K562 (cell line): ENCODE results near the gene DMD. TPM values are rescaled to one million over a fixed set of nuclear protein-coding genes. Genes with fewer than 3 reads are reported as not detected.

Experiments used
- ATAC-seq: fragments of 200-7000 bp; cut with Tn5 transposase; 3 replicates; pipeline ENCODE4 v1.9.1; 2020; ENCODE audit warnings: moderate library complexity
- BruUV-seq: library from RNA; stranded (reverse); fragments of 400-500 nt; replicated peaks from 2 replicates; lab custom pipeline; 2021; lab: Mats Ljungman, UMichigan
- CTCF ChIA-PET: fragments of 300-600 bp; formaldehyde crosslinking; extraction: SDS; loops from one replicate; lab custom pipeline; 2021; ENCODE audit warnings: low intra/inter-chr PET ratio; lab: Yijun Ruan, JAX
- POLR2A ChIA-PET: fragments of 300-600, 350-650 bp; sonication (Branson Sonifier 250); formaldehyde crosslinking; extraction: SDS; loops from one replicate; lab custom pipeline; 2021; ENCODE audit warnings: antibody characterized with exemption, inconsistent platforms; lab: Yijun Ruan, JAX
- DNase-seq, 4 experiments: peaks; one replicate each; pipeline versions ENCODE4 v3.0.0 to v3.0.0-alpha.2; 2011 to 2018; ENCODE audit warnings: low spot score in 3 of 4, mixed read lengths in 3 of 4; ENCODE audit errors: extremely low read depth in 1 of 4
- FAIRE-seq: peaks from 2 replicates; lab custom pipeline; 2011; peaks lifted over from hg19 to GRCh38; lab: Jason Lieb, UNC
- H2AFZ ChIP-seq: 2 replicates; pipeline ENCODE4 v1.6.0; 2011; ENCODE audit warnings: low read depth, low read length, control low read depth, inconsistent platforms
- H3K27ac ChIP-seq: fragments of 200-600 bp; 3 replicates; pipeline ENCODE4 v1.8.0; 2011; ENCODE audit warnings: low read depth, mild to moderate bottlenecking, control low read depth, inconsistent platforms, low read length, moderate library complexity, mixed read lengths; ENCODE audit errors: extremely low read depth
- H3K27me3 ChIP-seq, 2 experiments: fragments of 300-600 bp in 1 of 2; 2 replicates in 1 of 2; 3 replicates in 1 of 2; pipeline versions ENCODE4 v1.6.0 to v1.8.0; 2011; ENCODE audit warnings: inconsistent platforms in 2 of 2, low read length in 2 of 2, mild to moderate bottlenecking in 1 of 2, mixed read lengths in 1 of 2, moderate library complexity in 1 of 2; ENCODE audit not compliant: control insufficient read depth in 2 of 2, insufficient read depth in 2 of 2
- H3K36me3 ChIP-seq: fragments of 300-600 bp; 3 replicates; pipeline ENCODE4 v1.8.0; 2011; ENCODE audit warnings: mild to moderate bottlenecking, low read length, inconsistent platforms; ENCODE audit not compliant: control insufficient read depth, insufficient read depth
- H3K4me1 ChIP-seq, 2 experiments: fragments of 200-600 bp in 1 of 2; replicated peaks in 1 of 2; 2 replicates in 1 of 2; 3 replicates in 1 of 2; pipeline versions ENCODE4 v1.5.1 to v1.8.0; 2011; ENCODE audit warnings: inconsistent platforms in 2 of 2, low read length in 2 of 2, mild to moderate bottlenecking in 1 of 2, mixed read lengths in 1 of 2, moderate library complexity in 1 of 2; ENCODE audit not compliant: control insufficient read depth in 2 of 2, insufficient read depth in 2 of 2
- H3K4me2 ChIP-seq: 2 replicates; pipeline ENCODE4 v1.6.1; 2011; ENCODE audit warnings: low read length, control low read depth, inconsistent platforms, mixed read lengths; ENCODE audit not compliant: insufficient read depth
- H3K4me3 ChIP-seq: fragments of 200-600 bp; sonication (generic), shearing (Covaris generic); 2 replicates; pipeline ENCODE4 v1.5.1; 2016; ENCODE audit warnings: control low read depth, inconsistent platforms
- H3K79me2 ChIP-seq: fragments of 200-600 bp; 3 replicates; pipeline ENCODE4 v1.8.0; 2011; ENCODE audit warnings: low read length, inconsistent platforms; ENCODE audit not compliant: control insufficient read depth, insufficient read depth
- H3K9ac ChIP-seq, 2 experiments: 2 replicates each; pipeline versions ENCODE4 v1.6.0 to v1.6.1; 2011; ENCODE audit warnings: low read depth in 2 of 2, low read length in 2 of 2, control low read depth in 1 of 2, inconsistent platforms in 1 of 2, mild to moderate bottlenecking in 1 of 2, mixed read lengths in 1 of 2; ENCODE audit not compliant: insufficient read depth in 1 of 2
- H3K9me1 ChIP-seq: one replicate; pipeline ENCODE4 v1.6.0; 2011; ENCODE audit warnings: inconsistent platforms, mild to moderate bottlenecking, low read length, moderate library complexity; ENCODE audit not compliant: control insufficient read depth, insufficient read depth
- H3K9me3 ChIP-seq: replicated peaks from 2 replicates; pipeline ENCODE4 v1.5.1; 2011; ENCODE audit warnings: low read depth, low read length, inconsistent platforms; ENCODE audit not compliant: control insufficient read depth, insufficient read depth
- H4K20me1 ChIP-seq: replicated peaks from 2 replicates; pipeline ENCODE4 v1.6.1; 2011; ENCODE audit warnings: low read length, inconsistent platforms, mixed read lengths; ENCODE audit not compliant: control insufficient read depth, insufficient read depth
- BRF1 ChIP-seq: IDR thresholded peaks from 3 replicates; pipeline ENCODE4 v1.6.1; 2011; ENCODE audit warnings: borderline replicate concordance, mild to moderate bottlenecking; ENCODE audit not compliant: insufficient read length; ENCODE audit errors: extremely low read depth
- CEBPB ChIP-seq: fragments of 450-650 bp; IDR thresholded peaks from 2 replicates; pipeline ENCODE4 v1.6.1; 2016; ENCODE audit warnings: missing genetic modification characterization, missing compliant biosample characterization
- CEBPG ChIP-seq, 3 experiments: fragments of 200-800 bp in 1 of 3; sonication (Bioruptor generic) in 1 of 3; sonication (generic) in 1 of 3; formaldehyde crosslinking in 1 of 3; IDR thresholded peaks in 2 of 3; conservative IDR thresholded peaks in 1 of 3; 2 replicates each; pipeline versions ENCODE4 v1.6.1 to v1.8.0; 2016 to 2022; ENCODE audit warnings: missing compliant biosample characterization in 2 of 3, missing genetic modification characterization in 2 of 3, mild to moderate bottlenecking in 1 of 3, missing genetic modification reagents in 1 of 3
- DMBX1 ChIP-seq: fragments of 250-450 bp; sonication (Bioruptor Pico); IDR thresholded peaks from 2 replicates; pipeline ENCODE4 v1.8.0; 2022; ENCODE audit warnings: inconsistent platforms, mild to moderate bottlenecking, moderate library complexity, borderline replicate concordance
- FOXP1 ChIP-seq: sonication (generic); formaldehyde crosslinking; IDR thresholded peaks from 2 replicates; pipeline ENCODE4 v1.8.0; 2022; ENCODE audit warnings: mild to moderate bottlenecking, missing genetic modification reagents
- MTF1 ChIP-seq: fragments of 250-450 bp; sonication (Bioruptor Pico); IDR thresholded peaks from 2 replicates; pipeline ENCODE4 v1.9.0; 2021; ENCODE audit warnings: moderate library complexity, mild to moderate bottlenecking, inconsistent platforms, borderline replicate concordance
- PTRF ChIP-seq: fragments of 450-650 bp; IDR thresholded peaks from 2 replicates; pipeline ENCODE4 v1.6.1; 2016; ENCODE audit warnings: mild to moderate bottlenecking, missing genetic modification characterization, missing compliant biosample characterization
- RERE ChIP-seq: sonication (generic); formaldehyde crosslinking; IDR thresholded peaks from 2 replicates; pipeline ENCODE4 v1.8.0; 2023; ENCODE audit warnings: missing genetic modification reagents, mild to moderate bottlenecking, borderline replicate concordance
- ZBTB8A ChIP-seq: fragments of 450-650 bp; IDR thresholded peaks from 2 replicates; pipeline ENCODE4 v1.6.1; 2018; ENCODE audit warnings: mild to moderate bottlenecking, moderate library complexity; ENCODE audit not compliant: partially characterized antibody
- ZC3H4 ChIP-seq: sonication (generic); formaldehyde crosslinking; IDR thresholded peaks from 2 replicates; pipeline ENCODE4 v1.9.0; 2021; ENCODE audit warnings: missing genetic modification reagents, borderline replicate concordance
- WGBS: fragments of 100-300 bp; shearing (Covaris generic); methylation state at CpG from one replicate; pipeline ENCODE4 v1.1.6; 2016; ENCODE audit warnings: low coverage, mixed read lengths; ENCODE audit not compliant: insufficient coverage; ENCODE audit errors: missing lambda C conversion rate; 5-methylcytosine and 5-hydroxymethylcytosine counted together
- in situ Hi-C: fragments of 300-500 bp; cut with MboI; formaldehyde crosslinking; loops from 4 replicates; pipeline ENCODE4 v1.15.0; 2018; ENCODE audit warnings: inconsistent platforms, mixed read lengths
- intact Hi-C: fragments of 100-400 bp; cut with micrococcal nuclease; formaldehyde crosslinking; loops from 2 replicates; pipeline ENCODE4 v1.14.2; 2022
- polyA plus RNA-seq, 8 experiments: library from polyadenylated mRNA; depleted of rRNA in 4 of 8; stranded (reverse) in 5 of 8; unstranded in 3 of 8; fragments of >200 nt; fragmentation: Nextera tagmentation in 2 of 8; fragmentation: Illumina TruSeq in 1 of 8; extraction: Ambion mirVana in 2 of 8; extraction: Trizol in 1 of 8; gene quantifications; 2 replicates each; pipeline versions ENCODE4 v1.2.1 to v1.2.3, GENCODE V29; 2011 to 2014; ENCODE audit warnings: inconsistent platforms in 1 of 8, missing spikeins in 1 of 8
- total RNA-seq, 7 experiments: library from RNA; depleted of rRNA in 6 of 7; stranded (reverse); fragments of >200 nt in 6 of 7; fragmentation: Illumina TruSeq in 2 of 7; extraction: Trizol in 2 of 7; gene quantifications; 2 replicates each; pipeline versions ENCODE4 v1.2.1 to v1.2.3, GENCODE V29; 2011 to 2021; ENCODE audit warnings: low replicate concordance in 1 of 7

Gene DMD
- total and polyA plus RNA-seq, 9 of the 15 experiments (the other 6 are each of a cell fraction or from before 2014, with no cell fraction given), result 3.8 to 20.4 (median 11.4) TPM

GRCh38 chrX:31420711-31421151 is 1790.6 kb downstream of the DMD start:
- no peaks in the 10 kb centered on the region for H3K27me3 ChIP-seq
- H3K9ac ChIP-seq, result no peak overlapping the region
- no peak overlapping the region for H3K27ac ChIP-seq
- no peak for ATAC-seq
- no peak overlapping the region for H3K4me3 ChIP-seq
- H3K9me1 ChIP-seq, result no peaks in the 10 kb centered on the region
- 77% methylated on average over 3 of the region's 3 CpGs for WGBS
- intact Hi-C loops, result loop anchor here (5.0 kb wide), 1 partner anchor 208 kb away; no protein-coding TSS in a partner anchor
- H3K4me1 ChIP-seq, result no peaks in the 10 kb centered on the region
- no peak overlapping the region for H3K4me2 ChIP-seq
- H3K36me3 ChIP-seq, result no peaks in the 10 kb centered on the region
- no peak overlapping the region for H2AFZ ChIP-seq
- TF ChIP-seq MTF1 (CRISPR knock-in tag) (no peak), CEBPG (CRISPR knock-in tag; IDR thresholded peaks at IDR 0.05) (no peak), CEBPG (tag; conservative IDR thresholded peaks at IDR 0.05 in 1 of 2, IDR thresholded peaks at IDR 0.05 in 1 of 2) (0 out of 4 replicates have a peak, but pooled peaks of 1 of the 2 experiments have one; percentile 16), CEBPB (tag) (peak; percentile 23; the same call in 1 of the 2 replicates)
- TF ChIP-seq, all 486 proteins: peak for 2
- Histone ChIP-seq H4K20me1 (no peaks in the 10 kb centered on the region), H3K79me2 (no peaks in the 10 kb centered on the region), H3K9me3 (no peaks in the 10 kb centered on the region)
- CTCF ChIA-PET, result no interaction called here
- BruUV-seq, result no TSS peak
- no peak for DNase-seq
- POLR2A ChIA-PET, result no interaction called here
- in situ Hi-C loops, result no loop called here
- no peak for FAIRE-seq

GRCh38 chrX:31420302-31420701 is 1791.0 kb downstream of the DMD start:
- no peaks in the 10 kb centered on the region for H3K9me1 ChIP-seq
- no peaks in the 10 kb centered on the region for H3K27me3 ChIP-seq
- H3K79me2 ChIP-seq, result no peaks in the 10 kb centered on the region
- H3K4me3 ChIP-seq, result no peak overlapping the region
- DNase-seq (no peak), FAIRE-seq (no peak), ATAC-seq (no peak)
- no peak overlapping the region for H3K9ac ChIP-seq
- no peaks in the 10 kb centered on the region for H3K9me3 ChIP-seq
- no peaks in the 10 kb centered on the region for H3K36me3 ChIP-seq
- H3K27ac ChIP-seq, result no peak overlapping the region
- in situ Hi-C loops (no loop called here), intact Hi-C loops (loop anchor here (5.0 kb wide), 1 partner anchor 208 kb away; no protein-coding TSS in a partner anchor)
- H3K4me2 ChIP-seq, result no peak overlapping the region
- H2AFZ ChIP-seq, result no peak overlapping the region
- H3K4me1 ChIP-seq, result no peaks in the 10 kb centered on the region
- CTCF ChIA-PET, result no interaction called here
- 65% methylated on average over 2 of the region's 2 CpGs for WGBS
- BruUV-seq, result no TSS peak
- H4K20me1 ChIP-seq, result no peaks in the 10 kb centered on the region
- POLR2A ChIA-PET, result no interaction called here
- TF ChIP-seq FOXP1 (CRISPR knock-in tag), result no peak
- no peak for TF ChIP-seq DMBX1 (CRISPR knock-in tag)
- TF ChIP-seq RERE (CRISPR knock-in tag), result no peak
- TF ChIP-seq BRF1, result no peak
- TF ChIP-seq PTRF (tag), result no peak
- TF ChIP-seq ZC3H4, result no peak
- TF ChIP-seq ZBTB8A, result no peak
